GM21737 (cell line): ENCODE data around the gene FOXN4.

Source experiments
- ATAC-seq: cut with Tn5 transposase; IDR thresholded peaks from one replicate; pipeline ENCODE4 v1.9.1; 2021; ENCODE audit warnings: mild to moderate bottlenecking, moderate library complexity; ENCODE audit not compliant: unreplicated experiment

Gene FOXN4

DNA sequence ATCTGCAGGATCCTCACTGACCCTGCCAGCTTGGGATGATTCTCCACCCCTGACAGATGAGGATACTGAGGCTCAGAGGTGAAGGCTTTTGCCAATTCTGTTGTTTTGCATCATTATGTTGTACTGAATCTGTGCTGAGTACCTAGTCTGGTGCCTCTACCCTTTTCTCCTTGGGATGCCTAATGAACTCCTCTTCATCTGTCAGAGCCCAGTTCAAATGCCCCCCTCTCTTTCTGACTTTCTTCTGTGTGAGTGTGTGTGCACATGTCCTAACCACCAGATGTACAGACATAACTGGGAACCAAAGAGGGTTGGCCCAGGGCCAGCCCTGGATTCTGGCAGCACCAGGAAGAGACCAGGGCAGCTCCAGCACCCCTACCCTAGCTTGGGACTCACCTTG lies 22.8 kb downstream of the FOXN4 start:
- no peak for ATAC-seq

GRCh38 chr12:109284392-109284791 lies 24.7 kb downstream of the FOXN4 start:
- ATAC-seq, result no peak

GRCh38 chr12:109281452-109281851 lies 27.6 kb downstream of the FOXN4 start:
- ATAC-seq, result no peak

- ATAC-seq, result no peak
Measured at GRCh38 chr12:109279525-109279924, 29.6 kb downstream of the FOXN4 start.

GRCh38 chr12:109278912-109279311 lies 30.2 kb downstream of the FOXN4 start:
- ATAC-seq, result no peak

DNA sequence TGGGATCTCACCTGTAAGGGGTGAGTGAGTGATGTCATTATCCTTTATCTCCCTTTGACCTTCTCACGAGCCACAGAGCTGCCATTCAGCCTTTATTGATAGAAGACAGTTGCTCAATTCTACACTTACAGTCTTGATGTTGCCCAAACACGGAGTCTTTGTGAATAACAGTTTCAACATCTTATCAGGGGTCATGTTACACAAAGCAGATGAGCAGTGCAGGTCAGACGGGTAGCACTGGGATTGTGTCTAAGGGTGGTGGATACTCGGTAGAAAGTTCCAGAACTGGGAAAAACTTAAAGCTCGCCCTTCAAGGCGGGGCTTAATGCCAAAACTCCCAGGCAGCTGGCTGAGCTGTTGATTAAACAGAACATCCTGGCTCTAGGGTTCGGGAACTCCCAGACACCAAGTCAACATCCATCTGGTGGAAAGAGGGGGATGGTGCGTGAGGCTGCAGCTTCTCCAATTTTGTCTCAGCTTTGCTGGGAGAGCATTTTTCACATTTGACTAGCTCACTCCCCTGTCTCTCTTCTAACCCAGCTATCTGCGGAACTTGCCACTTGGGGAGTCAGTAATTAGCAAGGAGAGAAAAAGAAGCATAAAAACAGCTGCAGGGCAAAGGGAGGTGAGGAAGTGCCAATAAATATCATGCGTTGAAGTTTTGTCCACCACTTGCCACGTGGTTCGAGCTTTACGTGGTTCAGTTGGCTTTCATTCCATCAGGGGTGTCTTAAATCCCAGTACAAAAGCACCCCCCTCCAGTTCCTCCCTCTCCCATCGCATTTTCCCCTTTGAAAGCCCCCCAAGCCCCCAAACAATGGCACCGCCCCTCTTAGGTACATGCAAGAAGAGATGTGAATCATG lies 31.0 kb downstream of the FOXN4 start:
- ATAC-seq, result no peak

DNA sequence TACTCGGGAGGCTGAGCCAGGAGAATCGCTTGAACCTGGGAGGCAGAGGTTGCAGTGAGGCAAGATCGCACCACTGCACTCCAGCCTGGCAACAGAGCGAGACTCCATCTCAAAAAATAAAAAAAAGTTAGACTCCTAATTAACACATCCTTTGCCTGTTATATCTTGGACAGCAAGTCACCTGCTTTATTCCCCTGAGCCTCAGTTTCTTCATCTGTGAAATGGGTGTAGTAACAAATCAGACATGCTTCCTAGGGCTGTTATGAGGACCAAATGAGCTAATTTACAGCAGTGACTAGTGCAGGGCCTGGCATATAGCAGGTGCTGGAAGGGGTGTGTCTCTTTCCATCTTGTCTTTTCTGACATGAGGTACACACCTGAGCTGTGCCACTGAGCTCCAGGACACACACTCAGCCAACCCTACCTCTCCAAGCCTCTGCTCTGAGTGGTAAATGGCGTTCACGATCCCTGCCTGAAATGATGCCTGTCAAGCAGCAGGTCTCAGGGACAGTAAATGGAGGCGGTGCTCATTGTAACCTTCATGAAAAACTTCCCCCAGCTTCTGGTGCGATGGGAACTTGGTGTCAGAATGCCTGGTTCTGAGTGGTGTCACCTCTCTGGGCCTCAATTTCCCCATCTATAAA lies 31.7 kb downstream of the FOXN4 start:
- no peak for ATAC-seq

- ATAC-seq, result no peak
Measured at GRCh38 chr12:109276160-109276559, 32.9 kb downstream of the FOXN4 start.

DNA sequence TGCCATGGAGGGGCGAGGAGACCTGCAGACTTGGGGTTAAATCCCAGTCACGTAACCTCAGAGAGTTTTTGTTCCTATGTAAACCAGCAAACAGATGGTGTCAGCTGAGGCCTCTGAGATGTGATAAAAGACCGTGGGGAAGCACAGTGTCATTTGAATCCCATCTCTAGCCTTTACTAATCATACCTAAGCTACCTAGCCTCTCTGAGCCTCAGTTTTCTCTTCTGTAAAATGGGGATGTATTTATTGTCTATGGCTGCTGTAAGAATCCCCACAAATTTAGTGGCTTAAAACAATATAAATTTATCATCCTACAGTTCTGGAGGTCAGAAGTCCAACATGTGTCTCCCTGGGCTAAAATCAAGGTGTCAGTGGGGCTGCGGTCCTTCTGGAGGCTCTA lies 33.9 kb downstream of the FOXN4 start:
- no peak for ATAC-seq

DNA sequence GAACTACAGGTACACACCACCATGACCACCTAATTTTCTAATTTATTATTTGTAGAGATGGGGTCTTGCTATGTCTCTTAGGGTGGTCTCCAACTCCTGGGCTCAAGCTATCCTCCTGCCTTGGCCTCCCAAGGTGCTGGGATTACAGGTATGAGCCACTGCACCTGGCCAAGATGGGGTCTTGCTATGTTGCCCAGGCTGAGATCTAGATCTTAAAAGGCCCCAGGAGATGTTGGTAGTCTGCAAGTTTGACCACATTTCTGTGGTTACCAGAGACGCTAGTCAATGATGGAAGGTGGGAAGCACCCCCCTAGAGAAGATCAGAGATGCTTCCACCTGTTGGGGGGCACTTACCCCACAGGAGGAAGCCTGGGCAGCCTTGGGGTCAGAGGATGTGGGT lies 34.7 kb downstream of the FOXN4 start:
- ATAC-seq, result no peak

- ATAC-seq, result no peak
Measured at GRCh38 chr12:109273354-109273753, 35.7 kb downstream of the FOXN4 start.

- ATAC-seq, result no peak
Measured at GRCh38 chr12:109271418-109271817, 37.7 kb downstream of the FOXN4 start.

DNA sequence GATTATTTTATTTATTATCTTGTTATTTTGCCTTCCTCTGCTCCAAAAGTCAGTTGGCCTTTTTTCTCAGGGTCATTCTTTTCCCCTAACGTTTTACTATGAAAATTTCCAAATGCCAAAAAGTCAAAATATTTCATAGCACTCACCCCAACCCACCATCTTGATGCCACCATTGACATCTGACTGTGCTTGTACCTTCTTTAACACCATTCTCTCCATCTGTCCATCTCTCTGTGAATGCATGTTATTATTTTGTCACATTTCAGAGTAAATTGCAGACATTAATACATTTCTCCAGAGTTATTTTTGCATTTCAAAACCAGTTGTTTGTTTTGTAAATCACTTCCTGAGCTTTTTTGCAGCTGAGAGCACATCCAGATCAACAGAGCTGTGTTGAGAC lies 38.6 kb downstream of the FOXN4 start:
- ATAC-seq, result no peak

- no peak for ATAC-seq
Measured at GRCh38 chr12:109269428-109269827, 39.7 kb downstream of the FOXN4 start.

GRCh38 chr12:109268896-109269295 lies 40.2 kb downstream of the FOXN4 start:
- ATAC-seq, result no peak

- ATAC-seq, result no peak
Measured at GRCh38 chr12:109267361-109267760, 41.7 kb downstream of the FOXN4 start.

- no peak for ATAC-seq
Measured at GRCh38 chr12:109266106-109266879, 42.8 kb downstream of the FOXN4 start.

DNA sequence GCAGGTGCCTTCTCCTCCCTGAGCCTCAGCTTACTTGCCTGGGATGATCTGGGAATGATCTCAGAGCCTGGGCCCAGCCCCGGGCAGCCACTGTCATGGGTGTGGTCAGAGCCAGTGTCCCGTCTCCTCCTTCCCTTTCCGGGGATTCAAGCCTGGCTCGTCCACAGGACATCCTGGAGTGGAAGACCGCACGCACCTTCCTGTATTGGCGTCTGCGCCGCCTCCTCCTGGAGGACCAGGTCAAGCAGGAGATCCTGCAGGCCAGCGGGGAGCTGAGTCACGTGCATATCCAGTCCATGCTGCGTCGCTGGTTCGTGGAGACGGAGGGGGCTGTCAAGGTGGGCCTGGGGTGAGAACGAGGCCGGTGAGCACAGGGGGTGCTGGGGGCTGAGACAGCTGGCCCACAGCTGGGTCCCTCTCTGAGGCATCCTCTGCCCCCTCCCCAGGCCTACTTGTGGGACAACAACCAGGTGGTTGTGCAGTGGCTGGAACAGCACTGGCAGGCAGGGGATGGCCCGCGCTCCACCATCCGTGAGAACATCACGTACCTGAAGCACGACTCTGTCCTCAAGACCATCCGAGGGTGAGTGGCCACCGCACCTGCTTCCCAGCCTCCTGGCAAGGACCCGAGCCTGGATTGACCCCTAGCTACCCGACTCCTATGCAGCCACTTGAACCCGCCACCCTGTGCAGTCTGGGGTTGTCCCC lies 44.0 kb downstream of the FOXN4 start:
- no peak for ATAC-seq

DNA sequence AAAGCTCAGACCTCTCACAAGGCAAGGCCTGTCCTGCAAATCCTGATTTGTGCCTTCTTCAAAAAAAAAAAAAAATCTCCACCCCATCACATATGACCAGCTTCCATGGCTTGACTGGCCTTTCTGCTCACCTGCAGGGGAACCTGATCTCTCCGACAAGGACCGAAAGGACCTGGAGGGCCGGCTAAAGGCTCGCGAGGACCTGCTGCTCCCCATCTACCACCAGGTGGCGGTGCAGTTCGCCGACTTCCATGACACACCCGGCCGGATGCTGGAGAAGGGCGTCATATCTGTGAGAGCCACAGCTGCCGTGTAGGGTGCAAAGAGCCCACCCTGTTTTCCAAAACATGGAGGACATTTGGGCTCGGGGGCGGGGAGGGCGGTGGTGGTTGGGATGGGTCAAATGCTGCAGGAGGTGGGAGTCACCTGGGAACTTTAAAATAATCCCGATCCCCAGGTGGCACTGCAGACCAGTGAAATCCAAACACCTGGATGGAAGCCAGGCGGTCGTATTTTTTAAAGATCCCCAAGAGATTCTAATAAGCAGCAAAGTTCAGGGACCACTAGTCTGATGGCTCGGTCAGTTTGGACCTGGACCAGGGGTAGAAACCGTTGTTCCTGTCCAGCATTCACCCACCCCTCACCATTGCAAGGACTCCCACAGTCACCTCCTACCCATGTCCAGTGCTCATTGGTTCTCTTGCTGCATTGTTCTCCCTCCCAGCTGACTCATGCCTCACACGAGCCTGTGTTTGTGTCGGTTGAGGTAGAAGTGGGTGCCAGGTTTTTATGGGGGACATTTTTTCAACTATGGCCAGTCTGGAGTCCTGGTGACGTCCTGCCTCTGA lies 44.8 kb downstream of the FOXN4 start:
- no peak for ATAC-seq

DNA sequence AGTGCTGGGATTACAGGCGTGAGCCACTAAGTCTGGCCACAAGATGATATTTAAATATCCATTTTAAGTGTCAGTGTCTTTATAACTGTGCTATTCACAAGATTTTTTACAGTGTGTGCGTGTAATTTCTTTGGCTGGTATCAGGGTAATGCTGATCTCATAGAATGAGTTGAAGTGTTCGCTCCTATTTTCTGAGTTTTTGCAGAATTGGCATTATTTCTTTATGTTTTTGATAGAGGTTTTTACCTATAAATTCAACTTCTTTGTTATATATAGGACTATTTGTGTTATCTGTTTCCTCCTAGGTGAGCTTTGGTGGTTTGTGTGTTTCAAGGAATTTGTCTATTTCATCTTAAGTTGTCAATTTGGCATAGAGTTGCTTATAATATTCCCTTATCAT lies 45.6 kb downstream of the FOXN4 start:
- no peak for ATAC-seq
